Choroid plexus epithelial cell (primary cell): ENCODE data around the gene RNF144A.

ENCODE experiments used
- DNase-seq: peaks from one replicate; pipeline ENCODE4 v3.0.0-alpha.2; 2010; ENCODE audit warnings: low read depth
- H3K4me3 ChIP-seq: 2 replicates; pipeline ENCODE4 v1.5.1; 2011; ENCODE audit warnings: low read depth, mild to moderate bottlenecking, control low read depth, low read length, moderate library complexity
- TF ChIP-seq, protein P1 (sequence below): conservative IDR thresholded peaks from 2 replicates; pipeline ENCODE4 v1.5.1; 2011; ENCODE audit warnings: low read depth, mild to moderate bottlenecking, control low read depth, inconsistent platforms, low read length, moderate library complexity

RNF144A gene

DNA sequence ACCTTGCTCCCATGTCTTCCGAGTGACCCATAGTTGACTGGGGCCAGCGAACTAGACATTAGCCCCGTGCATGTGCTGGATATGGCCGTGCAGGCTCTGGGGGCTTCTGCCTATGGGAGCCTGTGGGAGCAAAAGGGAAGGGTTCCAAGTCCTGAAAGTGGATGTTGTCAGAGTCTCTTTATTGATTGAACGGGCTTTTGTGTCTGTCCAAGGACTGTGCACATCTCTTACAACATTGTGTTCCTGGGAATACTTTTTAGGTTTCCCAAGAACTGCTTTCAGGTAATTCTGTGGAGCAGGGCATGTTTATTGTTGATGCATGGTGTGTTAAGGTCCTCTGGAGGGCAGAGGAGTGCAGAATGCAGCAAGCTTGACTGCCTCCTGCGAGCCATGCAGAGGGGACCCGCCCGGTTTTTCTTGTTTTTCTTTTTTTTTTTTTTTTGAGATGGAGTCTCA is 5.0 kb downstream of the RNF144A start:
- TF ChIP-seq, protein P1, sequence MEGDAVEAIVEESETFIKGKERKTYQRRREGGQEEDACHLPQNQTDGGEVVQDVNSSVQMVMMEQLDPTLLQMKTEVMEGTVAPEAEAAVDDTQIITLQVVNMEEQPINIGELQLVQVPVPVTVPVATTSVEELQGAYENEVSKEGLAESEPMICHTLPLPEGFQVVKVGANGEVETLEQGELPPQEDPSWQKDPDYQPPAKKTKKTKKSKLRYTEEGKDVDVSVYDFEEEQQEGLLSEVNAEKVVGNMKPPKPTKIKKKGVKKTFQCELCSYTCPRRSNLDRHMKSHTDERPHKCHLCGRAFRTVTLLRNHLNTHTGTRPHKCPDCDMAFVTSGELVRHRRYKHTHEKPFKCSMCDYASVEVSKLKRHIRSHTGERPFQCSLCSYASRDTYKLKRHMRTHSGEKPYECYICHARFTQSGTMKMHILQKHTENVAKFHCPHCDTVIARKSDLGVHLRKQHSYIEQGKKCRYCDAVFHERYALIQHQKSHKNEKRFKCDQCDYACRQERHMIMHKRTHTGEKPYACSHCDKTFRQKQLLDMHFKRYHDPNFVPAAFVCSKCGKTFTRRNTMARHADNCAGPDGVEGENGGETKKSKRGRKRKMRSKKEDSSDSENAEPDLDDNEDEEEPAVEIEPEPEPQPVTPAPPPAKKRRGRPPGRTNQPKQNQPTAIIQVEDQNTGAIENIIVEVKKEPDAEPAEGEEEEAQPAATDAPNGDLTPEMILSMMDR, result peak; percentile 47
- no peak overlapping the region for H3K4me3 ChIP-seq
- peak; percentile 66 for DNase-seq

DNA sequence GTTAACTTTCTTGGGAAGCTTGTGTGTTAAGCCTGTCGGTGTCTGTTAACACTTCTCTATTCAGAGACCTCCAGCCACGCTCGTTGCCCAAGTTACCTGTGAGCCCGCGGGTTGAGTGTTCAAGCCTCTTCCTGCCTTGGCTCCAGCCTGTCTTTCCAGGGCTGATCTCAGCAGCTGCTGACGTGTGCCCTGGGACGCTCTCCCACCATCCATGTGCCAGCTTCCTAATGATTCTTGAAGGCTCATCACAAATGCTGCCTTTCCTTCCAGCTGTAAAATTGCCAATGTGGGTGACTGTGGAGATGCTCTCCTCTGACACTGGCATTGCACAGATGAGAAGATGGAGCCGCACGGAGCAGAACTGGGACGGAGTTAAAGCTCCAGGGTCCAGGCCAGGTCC is 6.1 kb downstream of the RNF144A start:
- H3K4me3 ChIP-seq, result no peak overlapping the region
- TF ChIP-seq, protein P1, result no peak
- no peak for DNase-seq

DNA sequence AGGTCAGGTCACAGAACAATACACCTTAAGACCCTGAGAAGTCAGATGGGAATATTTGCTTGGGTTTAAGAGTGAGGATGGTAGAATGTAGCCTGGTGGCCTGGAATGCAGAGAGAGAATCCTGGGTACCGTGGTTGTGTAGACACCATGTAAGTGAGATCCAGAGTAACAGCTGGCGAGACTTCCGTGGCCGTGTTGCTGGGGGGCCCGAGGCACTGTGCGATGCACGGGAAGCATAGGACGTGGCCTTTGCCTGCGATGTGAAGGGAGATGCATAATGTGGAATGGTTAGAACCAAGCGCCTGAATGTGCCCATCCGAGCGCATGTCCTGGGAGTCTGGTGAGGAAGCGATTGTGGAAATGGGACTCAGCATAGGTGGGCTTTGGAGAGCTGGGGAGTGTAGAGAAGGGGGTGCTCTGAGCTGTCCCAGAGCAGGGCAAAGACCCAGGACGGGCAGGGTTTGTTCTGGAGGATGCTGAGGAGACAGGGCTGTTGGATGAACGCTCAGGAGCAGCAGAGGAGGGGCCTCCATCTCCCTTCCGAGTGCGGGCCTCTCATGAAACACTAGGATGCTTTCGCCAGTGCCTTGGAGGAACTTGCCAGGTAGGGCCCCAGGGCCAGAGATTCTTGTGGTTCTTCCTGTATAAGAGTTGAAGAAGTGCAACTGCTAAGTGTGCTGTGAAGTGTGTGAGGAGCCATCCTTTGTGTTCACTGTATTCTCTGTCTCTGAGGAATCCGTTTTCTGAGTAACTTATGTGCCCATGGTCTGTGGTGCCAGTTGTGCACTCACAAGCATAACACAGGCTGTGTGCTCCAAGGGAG is 7.1 kb downstream of the RNF144A start:
- TF ChIP-seq, protein P1, result no peak
- no peak overlapping the region for H3K4me3 ChIP-seq
- no peak for DNase-seq

DNA sequence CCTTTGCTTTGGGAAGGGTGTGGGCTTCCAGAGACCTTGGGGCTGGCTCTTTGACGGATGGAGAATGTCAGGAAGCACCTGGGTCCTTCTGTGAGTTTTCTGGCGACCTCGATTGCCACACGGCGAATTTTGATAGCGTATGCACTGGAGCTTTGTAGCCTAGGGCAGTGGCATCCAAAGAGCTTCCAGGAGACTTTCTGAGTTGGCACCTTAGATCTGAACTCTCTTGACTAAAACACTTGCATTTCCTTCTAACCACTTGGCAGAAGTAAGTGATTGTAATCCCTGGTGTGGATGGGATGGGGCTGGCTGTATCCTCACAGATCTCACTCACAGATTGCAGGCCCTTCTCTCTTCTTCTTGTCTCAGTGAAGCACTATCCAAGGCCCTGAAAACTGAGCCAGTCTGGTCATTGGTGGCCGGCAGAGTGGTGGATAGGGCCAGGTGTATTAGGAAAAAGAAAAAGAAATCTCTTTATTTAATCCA is 7.8 kb downstream of the RNF144A start:
- DNase-seq, result no peak
- no peak overlapping the region for H3K4me3 ChIP-seq
- TF ChIP-seq, protein P1, result no peak

DNA sequence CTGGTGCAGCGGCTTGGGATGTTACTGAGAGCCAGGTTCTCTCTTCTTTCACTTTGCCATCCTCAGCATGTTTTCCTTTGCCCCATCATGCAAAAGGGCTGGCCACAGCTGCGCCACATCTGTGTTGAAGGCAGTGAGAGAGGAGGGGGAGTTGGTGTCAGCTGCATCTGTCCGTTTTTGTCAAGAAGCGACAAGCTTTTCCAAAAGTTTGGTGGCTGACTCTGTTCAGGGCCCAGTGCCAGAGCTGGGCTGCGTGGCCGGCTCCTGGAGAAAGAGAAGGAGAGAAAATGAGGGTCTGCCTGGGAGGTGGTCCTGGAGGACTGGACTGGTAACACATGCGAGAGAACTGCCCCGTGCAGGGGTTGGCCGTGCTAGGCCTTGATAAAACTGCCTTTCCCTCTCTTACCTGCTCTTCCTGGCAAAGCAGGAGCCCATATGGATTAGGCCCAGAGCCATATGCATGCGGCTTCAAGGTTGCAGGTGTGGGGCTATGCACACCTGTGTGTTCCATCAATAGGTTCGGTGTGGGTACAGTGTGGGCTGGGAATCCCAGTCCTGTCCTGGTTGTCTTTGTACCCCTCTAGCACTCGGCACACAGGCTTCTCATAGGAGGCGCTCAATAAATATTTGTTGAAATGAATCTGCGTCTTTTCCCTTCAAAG is 9.0 kb downstream of the RNF144A start:
- H3K4me3 ChIP-seq, result no peak overlapping the region
- DNase-seq, result no peak
- TF ChIP-seq, protein P1, result no peak

DNA sequence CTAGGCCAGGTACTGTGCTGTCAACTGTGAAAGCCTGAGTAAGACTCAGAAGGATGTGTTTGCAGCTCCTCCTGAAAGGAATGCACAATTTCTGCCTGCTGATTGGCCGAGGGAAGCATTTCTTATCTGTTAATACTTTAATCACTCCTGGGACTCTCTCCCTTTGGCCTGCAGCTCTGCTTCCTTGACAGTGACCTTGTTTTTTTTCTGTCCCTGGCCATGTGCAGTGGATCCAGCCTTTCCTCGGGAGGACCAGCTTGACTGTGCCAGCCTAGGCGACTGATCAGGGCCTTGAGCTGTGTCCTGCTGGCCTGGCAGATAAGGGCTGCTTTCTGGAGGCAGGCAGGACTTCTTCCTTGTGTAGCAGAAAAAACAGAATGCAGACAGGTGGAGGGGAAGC is 10.0 kb downstream of the RNF144A start:
- TF ChIP-seq, protein P1, result no peak
- no peak overlapping the region for H3K4me3 ChIP-seq
- DNase-seq, result peak; percentile 57

DNA sequence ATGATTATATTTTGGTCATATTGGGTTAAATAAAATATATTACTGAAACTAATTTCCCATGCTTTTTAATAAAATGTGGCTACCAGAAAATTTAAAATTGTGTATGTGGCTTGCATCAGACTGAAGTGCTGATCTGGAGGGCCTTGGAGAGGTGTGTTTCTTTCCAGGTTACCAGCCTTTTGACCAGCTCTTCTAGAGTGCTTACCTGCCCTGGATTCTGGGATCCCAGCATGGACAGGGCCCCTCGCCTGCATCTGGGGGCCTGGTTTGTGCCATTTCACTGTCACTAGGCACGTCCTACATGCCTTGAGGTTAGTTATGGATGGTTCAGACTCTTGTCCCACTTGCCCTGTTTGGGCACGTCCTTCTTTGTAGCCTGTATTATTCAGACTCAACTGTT is 10.5 kb downstream of the RNF144A start:
- no peak for DNase-seq
- TF ChIP-seq, protein P1, result no peak
- H3K4me3 ChIP-seq, result no peak overlapping the region
